GM18517 (cell line): ENCODE measurements around the gene LKAAEAR1.

Source experiments
- ATAC-seq: cut with Tn5 transposase; IDR thresholded peaks from one replicate; pipeline ENCODE4 v1.9.1; 2021; ENCODE audit warnings: mild to moderate bottlenecking, moderate library complexity; ENCODE audit not compliant: unreplicated experiment

LKAAEAR1 gene

DNA sequence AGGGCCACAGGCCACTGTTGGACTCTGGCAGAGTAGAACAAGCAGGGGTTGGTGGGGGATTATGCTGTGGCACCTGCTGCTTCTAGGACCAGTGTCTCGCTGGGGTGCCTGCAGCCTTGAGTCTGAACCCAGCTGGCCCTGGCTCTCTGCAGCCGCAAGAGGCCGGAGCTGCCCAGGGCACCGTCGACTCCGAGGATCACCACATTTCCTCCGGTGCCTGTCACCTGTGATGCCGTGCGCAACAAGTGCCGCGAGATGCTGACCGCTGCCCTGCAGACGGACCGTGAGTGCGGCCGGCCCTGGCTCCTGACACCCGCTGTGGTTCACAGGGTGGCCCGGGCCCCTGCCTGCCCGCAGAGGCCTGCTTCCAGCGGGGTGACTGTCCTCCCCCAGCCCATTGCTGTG lies 15.0 kb downstream of the LKAAEAR1 start:
- ATAC-seq = no peak

DNA sequence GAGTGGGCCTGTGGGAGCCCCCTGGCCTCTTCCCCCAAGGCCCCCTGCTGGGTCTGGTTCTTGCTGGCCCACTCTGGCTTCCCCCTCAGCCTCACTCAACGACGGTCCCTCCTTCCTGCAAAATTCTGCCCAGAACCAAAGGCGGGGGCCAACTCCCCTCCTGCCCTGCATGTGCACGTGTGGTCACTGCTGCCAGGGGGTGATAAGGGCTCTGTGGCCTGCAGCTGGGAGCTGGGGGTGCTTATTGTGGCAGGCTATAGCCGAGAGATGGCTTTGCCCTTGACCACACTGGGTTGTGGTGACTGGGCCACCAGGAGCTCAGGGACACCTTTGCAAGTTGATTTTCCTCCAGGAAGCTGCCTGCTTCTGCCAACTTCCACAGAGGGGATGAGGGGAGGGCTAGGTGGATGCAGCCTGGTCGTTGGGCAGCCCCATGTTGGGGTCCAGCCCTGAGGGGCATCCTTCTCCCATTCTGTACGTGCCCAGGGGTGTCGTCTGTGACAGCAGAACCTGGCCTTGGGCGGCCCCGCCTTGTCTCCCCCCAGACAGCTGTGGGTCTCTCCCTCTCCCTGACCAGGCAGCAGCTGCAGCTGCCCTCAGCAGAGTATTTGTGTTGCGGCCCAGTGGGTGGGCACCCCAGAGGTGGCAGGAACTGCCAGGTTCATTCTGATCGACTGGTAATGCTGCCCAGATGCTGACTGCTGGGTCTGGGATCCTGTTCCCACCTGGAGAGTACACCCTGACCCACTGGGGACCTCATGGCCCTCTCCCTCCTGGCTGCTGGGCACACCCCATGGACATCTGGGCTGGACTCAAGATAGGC lies 15.6 kb downstream of the LKAAEAR1 start:
- no peak for ATAC-seq

DNA sequence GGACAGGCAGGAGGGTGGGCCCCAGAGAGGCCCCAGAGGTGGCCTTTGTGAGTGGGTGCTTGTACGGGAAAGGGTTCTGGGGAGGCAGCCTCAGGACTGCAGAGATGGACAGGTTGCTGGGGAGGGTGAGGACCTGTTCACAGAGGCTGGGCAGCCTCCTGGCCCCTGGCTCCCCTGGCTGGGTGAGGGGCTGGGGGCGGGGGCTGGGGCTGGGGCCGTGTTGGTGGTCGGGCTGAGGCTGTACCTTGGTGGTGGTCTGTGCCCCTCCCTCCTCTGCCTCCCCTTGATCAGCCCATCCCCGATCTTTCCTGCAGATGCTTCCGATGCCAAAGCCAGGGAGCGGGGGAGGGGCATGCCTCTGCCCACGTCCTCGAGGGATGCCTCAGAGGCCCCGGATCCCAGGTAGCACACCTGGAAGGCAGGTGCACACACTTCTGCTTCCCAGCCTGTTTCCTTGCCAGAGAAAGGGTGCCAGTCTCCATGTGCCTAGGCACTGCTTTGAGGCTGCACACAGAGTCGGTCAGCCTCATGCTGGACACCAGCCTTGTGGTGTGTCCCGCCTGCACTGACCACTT lies 16.4 kb downstream of the LKAAEAR1 start:
- no peak for ATAC-seq

GRCh38 chr20:64067005-64067632 lies 17.1 kb downstream of the LKAAEAR1 start:
- no peak for ATAC-seq

DNA sequence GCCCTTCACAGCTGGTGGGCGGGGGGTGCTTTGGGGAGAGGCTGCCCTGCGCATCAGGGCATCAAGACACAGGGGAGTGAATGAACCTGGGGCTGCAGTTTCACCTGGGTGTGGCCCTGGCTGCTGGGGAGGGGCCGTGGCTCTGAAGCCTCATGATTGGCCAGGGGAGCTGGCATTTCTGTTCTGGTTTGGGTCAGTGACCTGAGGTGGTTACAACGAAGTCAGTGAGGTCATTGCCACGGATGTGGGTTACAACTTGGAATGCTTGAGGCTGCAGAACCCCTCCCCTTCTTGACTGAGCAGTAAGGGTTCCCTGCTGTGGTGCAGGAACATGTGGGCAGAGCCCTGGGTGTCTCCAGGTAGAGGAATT lies 18.2 kb downstream of the LKAAEAR1 start:
- peak; percentile 42 for ATAC-seq

GRCh38 chr20:64065062-64065973 lies 18.9 kb downstream of the LKAAEAR1 start:
- no peak for ATAC-seq

GRCh38 chr20:64064145-64064698 lies 20.0 kb downstream of the LKAAEAR1 start:
- ATAC-seq = no peak

DNA sequence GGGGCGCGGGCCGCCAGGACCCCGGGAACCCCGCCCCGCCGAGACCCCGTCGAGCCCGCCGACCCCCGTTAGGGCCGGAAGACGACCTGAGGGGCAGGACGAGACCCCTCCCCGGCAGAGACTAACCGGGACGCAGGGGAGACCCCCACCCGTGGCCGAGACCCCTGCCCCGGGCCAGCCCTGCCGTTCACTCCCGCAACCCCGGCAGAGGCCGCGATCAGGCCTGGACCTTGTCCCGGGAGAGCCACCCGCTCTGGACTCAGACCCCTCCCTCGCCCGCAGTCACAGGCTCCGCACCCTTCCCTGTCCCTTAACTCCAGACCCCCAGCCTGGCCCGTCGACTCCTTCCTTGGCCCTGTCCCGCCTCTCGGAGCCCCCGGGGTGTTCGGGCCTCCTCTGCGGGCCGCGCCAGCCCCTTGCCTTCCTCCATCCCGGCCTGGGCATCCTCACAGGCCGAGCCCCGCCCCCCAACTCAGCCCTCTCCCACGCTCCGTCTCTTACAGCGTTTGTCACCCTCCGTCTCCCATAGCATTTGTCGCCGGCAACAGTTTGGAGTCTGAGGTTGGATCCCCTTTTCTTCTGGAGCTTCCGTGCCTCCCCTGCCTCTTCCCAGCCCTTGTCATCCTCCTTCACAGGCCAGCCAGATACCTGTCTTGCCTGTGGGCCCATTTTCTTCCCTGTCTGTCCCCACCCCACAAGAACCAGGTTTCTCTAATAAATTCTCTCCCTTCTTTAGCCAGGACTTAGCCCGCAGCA lies 20.6 kb downstream of the LKAAEAR1 start:
- no peak for ATAC-seq

DNA sequence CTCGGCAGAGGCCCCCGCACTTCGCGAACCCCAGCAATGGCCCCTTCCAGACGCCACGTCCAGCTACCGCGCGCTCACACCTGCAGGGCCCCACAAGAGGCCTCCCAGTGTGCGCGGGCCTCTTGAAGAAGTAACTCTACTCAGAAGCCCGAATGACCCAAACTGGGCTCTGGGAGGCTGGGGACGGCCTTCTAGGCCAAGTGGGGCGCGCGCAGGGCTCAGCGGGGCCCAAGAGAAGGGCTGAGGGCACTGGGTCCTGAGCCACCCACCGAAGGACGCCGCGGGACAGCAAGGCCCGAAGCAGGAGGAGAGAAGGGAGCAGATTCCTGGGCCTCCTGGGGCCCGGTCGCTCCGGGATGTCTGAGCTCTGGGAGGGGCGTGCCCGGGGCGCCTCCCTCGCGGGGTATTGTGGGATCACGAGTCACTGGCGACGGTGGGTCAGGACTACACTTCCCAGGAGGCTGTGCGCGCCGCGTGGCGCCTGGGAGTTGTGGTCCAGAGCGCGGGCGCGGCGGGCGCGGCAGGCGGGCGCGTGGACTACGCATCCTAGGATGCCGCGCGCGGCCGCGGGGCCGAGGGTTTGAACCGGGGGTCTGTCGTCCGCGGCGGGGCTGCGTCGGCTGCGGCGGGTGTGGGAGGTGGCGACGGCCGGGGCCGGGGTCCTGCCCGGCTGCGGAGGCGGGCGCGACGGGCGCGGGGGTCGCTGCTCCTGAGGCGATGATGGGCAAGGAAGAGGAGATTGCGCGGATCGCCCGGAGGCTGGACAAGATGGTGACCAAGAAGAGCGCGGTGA lies 21.4 kb downstream of the LKAAEAR1 start, which contains the start of gene TCEA2:
TCEA2 (plus strand) TSS at position 603 of the 793 bp plus-strand sequence; CDS start at position 718, 115 bp downstream.
- peak; percentile 72 for ATAC-seq

GRCh38 chr20:64062276-64062595 lies 22.0 kb downstream of the LKAAEAR1 start:
- ATAC-seq = no peak

DNA sequence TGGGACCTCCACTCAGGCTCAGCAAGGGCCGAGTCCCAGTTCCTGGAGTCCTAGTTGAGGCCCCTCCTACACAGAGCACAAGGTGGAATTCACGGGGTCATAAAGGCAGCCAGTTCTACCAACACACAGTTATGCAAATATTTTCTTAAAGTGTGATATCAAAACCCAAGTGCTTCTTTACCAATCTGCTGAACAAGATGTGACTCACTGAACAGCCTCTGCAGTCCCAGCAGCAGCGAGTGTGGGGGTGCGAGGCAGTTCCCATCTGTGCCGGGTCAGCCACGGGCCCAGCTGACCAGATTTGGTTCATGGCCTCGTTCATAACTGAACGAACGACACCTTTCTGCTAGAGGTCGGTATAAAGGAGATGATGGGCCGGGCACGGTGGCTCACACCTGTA lies 25.7 kb downstream of the LKAAEAR1 start:
- ATAC-seq = no peak

GRCh38 chr20:64057628-64058498 lies 26.3 kb downstream of the LKAAEAR1 start:
- ATAC-seq = no peak

- no peak for ATAC-seq
Observed at GRCh38 chr20:64056889-64057627, 27.1 kb downstream of the LKAAEAR1 start.

- no peak for ATAC-seq
Observed at GRCh38 chr20:64056639-64056888, 27.6 kb downstream of the LKAAEAR1 start.

DNA sequence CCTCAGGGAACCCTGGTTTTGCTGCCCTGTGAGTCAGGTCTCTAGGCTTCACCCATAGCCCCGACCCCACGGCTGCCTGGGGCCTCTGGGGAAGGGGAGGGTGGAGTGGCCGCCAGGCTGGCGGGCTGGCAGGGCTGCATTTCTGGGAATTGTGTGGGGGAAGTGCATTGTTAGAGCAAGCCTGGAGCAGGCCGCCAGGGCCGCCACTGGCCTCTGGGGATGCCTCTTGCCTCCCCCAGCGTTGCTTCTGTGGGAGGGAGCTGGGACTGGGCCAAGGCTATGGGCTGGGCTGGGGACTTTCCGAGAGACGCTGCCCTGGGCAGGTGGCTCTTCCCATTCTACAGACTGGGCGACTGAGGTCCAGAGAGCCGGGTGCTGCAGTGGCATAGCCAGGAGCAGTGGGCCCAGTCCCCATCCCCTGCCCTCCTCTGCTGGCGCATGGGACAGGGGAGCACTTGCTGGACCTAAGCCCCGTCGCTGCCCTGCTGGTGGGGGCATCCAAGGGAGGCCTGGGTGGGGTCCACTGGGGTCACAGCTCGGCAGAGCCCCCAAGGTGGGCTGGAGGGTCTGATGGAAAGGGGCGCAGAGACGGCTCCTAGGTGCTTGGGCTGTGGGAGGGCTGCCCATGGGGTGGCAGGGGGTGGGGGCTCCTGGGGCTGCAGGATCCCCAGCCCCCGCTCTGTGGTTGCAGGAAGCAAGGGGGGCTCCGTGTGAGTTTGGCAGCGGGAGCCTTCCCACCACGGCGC lies 28.1 kb downstream of the LKAAEAR1 start:
- ATAC-seq = no peak

GRCh38 chr20:64055396-64055892 lies 28.8 kb downstream of the LKAAEAR1 start:
- no peak for ATAC-seq
